Neutrophil (primary cell): Measurements from ENCODE around the gene FOXK1.
"Not testable (repeated sequence)": the region's sequence is repeated elsewhere in the genome, so short reads cannot be mapped to it uniquely, and the experiment has no call there.

Source experiments
- H3K27ac ChIP-seq: fragments of 200-600 bp; sonication (generic); 2 replicates; pipeline ENCODE4 v1.5.1; 2016; ENCODE audit warnings: mild to moderate bottlenecking, moderate library complexity
- H3K27me3 ChIP-seq: fragments of 200-600 bp; sonication (generic); 2 replicates; pipeline ENCODE4 v1.6.0; 2016; ENCODE audit warnings: mild to moderate bottlenecking
- H3K36me3 ChIP-seq: fragments of 200-600 bp; sonication (generic); 2 replicates; pipeline ENCODE4 v1.5.1; 2017
- H3K4me1 ChIP-seq, 2 experiments: fragments of 200-600 bp in 1 of 2; sonication (generic) in 1 of 2; 1 replicate in 1 of 2; 2 replicates in 1 of 2; pipeline versions ENCODE4 v1.5.1 to v1.6.1; 2013 to 2016; ENCODE audit warnings: low read depth in 1 of 2, low read length in 1 of 2, mild to moderate bottlenecking in 1 of 2, moderate library complexity in 1 of 2; ENCODE audit not compliant: control insufficient read depth in 1 of 2, insufficient read depth in 1 of 2
- H3K4me3 ChIP-seq, 2 experiments: fragments of 200-600 bp in 1 of 2; sonication (generic) in 1 of 2; 1 replicate in 1 of 2; 2 replicates in 1 of 2; pipeline ENCODE4 v1.5.1; 2013 to 2016; ENCODE audit warnings: low read depth in 1 of 2, low read length in 1 of 2, mild to moderate bottlenecking in 1 of 2, moderate library complexity in 1 of 2
- H3K9me3 ChIP-seq: fragments of 200-600 bp; sonication (generic); 2 replicates; pipeline ENCODE4 v1.5.1; 2016
- CTCF ChIP-seq: fragments of 200-600 bp; sonication (generic); IDR thresholded peaks from 2 replicates; pipeline ENCODE4 v1.5.1; 2016; ENCODE audit warnings: antibody characterized with exemption

FOXK1 gene

GRCh38 chr7:4801839-4802231 lies 119.7 kb downstream of the FOXK1 start:
- no peak for TF ChIP-seq CTCF
- H3K9me3 ChIP-seq: no peaks in the 10 kb centered on the region
- H3K27ac ChIP-seq: no peak overlapping the region
- H3K4me1 ChIP-seq: no peaks in the 10 kb centered on the region
- H3K4me3 ChIP-seq: no peak overlapping the region
- H3K36me3 ChIP-seq: no peaks in the 10 kb centered on the region
- H3K27me3 ChIP-seq: peaks cover 22% of the 10 kb centered on the region

DNA sequence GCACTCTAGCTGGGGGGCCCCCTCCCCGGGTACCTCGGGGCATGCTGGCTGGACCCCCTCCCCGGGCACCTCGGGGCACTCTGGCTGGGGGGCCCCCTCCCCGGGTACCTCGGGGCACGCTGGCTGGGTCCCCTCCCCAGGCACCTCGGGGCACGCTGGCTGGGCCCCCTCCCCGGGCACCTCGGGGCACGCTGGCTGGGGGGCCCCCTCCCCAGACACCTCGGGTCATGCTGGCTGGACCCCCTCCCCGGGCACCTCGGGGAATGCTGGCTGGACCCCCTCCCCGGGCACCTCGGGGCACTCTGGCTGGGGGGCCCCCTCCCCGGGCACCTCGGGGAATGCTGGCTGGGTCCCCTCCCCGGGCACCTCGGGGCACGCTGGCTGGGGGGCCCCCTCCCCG lies 120.5 kb downstream of the FOXK1 start:
- not testable (repeated sequence) for H3K4me1 ChIP-seq, H3K4me3 ChIP-seq, H3K27ac ChIP-seq, H3K9me3 ChIP-seq, H3K36me3 ChIP-seq
- H3K27me3 ChIP-seq: peaks cover 27% of the 10 kb centered on the region

GRCh38 chr7:4803397-4804241 lies 121.5 kb downstream of the FOXK1 start:
- Histone ChIP-seq H3K27me3 (peaks cover 36% of the 10 kb centered on the region), H3K36me3 (no peaks in the 10 kb centered on the region), H3K4me1 (no peaks in the 10 kb centered on the region), H3K4me3 (no peak overlapping the region), H3K27ac (no peak overlapping the region), H3K9me3 (no peaks in the 10 kb centered on the region)
- TF ChIP-seq CTCF: no peak

DNA sequence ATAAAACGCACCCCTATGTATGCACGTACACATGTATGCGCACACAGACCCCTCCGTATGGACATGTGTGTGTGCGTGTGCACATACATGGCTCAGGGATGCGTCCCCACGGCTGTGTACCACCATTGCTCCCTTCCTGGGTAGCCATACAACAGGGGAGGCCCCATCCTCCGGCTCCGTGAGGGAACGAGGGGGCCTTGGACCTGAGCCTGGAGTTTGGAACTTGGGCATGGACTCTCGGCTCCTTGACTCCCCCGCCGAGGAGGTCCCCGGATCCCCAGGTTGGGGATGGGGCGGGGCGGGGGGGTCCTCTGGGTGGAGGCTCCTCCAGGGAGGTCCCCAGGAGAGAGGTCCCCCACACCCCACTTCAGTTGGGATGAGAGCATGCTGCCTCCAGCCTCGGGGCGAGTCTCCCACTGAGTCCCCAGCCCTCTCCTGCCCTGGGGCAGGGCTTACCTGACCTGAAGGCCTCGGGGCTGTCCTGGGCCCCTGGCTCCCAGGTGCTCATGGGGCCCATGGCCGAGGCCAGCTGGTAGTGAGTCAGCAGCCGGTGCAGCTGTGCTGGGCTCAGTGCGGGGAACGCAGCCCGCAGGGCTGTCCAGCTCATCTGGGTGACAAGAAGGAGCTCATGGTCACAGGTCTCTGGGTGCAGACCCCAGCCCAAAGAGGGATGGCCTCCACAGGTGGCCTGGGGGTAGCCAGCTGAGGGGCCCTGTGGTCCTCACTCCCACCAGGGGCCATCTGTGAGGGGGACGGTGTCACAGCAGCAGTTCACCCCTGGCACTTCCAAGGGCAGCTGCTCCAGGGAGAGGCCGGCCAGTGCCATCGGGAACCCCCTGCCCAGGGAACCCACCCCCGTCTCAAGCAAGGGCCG lies 123.3 kb downstream of the FOXK1 start:
- H3K27ac ChIP-seq: no peak overlapping the region
- H3K9me3 ChIP-seq: no peaks in the 10 kb centered on the region
- H3K4me3 ChIP-seq: no peak overlapping the region
- H3K27me3 ChIP-seq: peaks cover 54% of the 10 kb centered on the region
- no peaks in the 10 kb centered on the region for H3K4me1 ChIP-seq
- H3K36me3 ChIP-seq: no peaks in the 10 kb centered on the region
- TF ChIP-seq CTCF: no peak

DNA sequence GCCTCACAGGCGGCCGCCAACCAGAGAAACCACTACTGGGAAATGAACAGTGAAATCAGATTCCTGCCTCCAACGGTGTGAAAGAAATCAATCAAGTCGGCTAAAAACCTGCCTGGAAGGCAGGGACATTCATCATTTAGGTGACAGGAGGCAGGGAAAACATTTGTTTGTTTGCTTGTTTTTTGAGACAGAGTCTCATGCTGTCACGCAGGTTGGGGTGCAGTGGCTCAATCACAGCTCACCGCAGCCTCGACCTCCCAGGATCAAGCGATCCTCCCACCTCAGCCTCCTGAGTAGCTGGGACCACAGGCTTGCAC lies 123.8 kb downstream of the FOXK1 start:
- Histone ChIP-seq H3K9me3 (no peaks in the 10 kb centered on the region), H3K36me3 (no peaks in the 10 kb centered on the region), H3K27ac (no peak overlapping the region), H3K4me3 (no peak overlapping the region), H3K4me1 (no peaks in the 10 kb centered on the region), H3K27me3 (peaks cover 59% of the 10 kb centered on the region)
- no peak for TF ChIP-seq CTCF
